GM19043 (cell line): Measurements from ENCODE around the gene HLCS.

Source experiments
- ATAC-seq: cut with Tn5 transposase; IDR thresholded peaks from one replicate; pipeline ENCODE4 v1.9.1; 2021; ENCODE audit warnings: low read depth; ENCODE audit not compliant: unreplicated experiment

HLCS gene

DNA sequence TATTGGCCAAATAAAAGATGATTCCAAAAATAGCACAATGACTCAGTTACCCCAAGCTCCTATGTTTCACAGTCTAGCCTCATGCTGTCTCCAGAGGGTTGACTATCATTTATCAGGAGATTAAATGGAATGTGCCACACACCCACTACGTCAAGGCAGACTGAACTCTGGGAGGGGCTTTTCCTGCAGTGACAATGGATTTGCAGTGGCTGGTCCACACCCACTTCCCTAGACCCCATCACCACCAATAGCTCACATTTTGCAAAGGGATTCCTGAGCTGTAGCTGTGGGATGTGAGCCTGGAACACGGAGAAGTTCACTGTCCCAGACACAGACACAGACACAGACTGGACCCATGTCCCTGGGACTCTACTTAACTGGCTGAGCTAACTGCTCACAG, 77.1 kb downstream of the HLCS start:
- ATAC-seq = no peak

DNA sequence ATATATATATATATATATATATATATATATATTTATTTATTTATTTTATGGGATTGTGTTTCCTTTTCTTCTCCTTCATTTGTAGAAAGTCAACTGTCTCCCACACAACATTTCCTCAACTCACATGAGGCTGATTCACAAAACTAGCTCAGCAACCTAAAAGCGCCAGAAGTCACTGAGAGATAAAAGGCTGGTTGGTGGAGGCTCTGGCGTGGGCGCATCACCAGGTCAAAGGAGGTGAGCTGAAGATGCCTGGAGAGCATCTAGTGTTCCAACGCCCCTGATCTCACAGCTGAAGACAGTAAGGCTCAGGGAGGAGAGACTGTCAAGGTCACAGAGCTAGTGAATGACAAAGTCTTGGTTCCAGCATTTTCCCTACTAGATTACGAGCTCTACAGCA, 78.0 kb downstream of the HLCS start:
- ATAC-seq = no peak

DNA sequence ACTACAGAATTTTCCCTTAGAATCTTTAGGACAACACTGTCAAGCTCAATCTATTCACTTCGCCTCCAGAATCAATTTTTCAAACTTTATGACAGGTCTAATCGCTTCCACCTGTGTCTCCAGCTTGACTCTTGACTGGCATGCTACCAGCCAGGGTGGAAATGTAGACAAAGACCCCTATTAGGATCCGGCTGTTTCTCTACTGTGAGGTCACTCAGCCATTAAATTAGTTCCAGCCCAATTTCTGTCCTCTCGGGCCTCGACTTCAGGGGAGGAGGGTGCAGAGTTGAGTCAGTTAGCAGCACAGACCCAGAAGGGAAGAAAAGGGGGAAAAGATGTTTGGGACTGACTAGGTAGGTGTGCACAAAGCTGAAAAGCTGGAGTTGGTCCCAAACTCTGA, 78.5 kb downstream of the HLCS start:
- no peak for ATAC-seq

DNA sequence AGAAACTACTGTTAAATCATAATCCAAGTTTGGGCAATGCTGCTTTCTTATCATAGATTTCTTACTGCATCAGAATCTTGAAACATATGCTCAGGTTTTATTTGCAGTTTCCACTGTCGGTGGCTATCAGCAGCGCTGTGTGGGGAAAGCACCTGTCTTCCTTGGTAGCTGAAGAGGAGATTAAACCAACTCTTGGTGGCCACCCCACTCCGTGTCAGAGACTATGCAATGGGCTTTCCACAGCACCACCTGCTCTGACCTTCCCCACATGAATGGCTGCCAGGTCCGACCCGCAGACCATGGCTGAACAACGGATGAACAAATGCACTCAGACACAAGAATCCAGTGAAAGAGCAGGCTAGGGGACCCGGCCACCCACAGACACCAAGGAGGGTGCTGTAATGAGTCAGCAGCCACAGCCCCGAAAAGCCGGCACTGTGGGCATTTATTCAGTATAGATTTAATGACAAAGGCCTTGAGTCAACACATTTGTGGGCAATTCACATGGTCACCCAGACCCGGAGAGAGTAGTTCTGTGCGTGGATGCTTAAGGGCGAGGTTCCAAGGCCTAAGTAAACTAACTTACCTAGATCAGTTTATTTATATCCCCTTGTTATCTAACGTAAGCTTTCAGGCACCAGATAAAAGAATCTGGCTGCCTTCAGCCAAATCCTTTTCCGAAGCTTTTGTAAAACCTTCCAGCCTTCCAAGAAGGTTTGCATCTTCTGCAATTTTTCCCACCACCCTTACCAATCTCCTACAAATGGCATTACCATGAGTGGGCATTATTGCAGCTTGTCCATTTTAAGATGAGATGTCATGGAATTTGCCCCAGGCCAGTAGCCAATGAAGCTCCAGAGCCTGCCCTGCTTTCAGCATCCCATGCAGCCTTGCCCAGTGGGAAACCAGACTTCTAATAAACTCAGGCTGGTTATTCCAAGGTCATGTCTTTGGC, 82.7 kb downstream of the HLCS start:
- ATAC-seq = no peak

DNA sequence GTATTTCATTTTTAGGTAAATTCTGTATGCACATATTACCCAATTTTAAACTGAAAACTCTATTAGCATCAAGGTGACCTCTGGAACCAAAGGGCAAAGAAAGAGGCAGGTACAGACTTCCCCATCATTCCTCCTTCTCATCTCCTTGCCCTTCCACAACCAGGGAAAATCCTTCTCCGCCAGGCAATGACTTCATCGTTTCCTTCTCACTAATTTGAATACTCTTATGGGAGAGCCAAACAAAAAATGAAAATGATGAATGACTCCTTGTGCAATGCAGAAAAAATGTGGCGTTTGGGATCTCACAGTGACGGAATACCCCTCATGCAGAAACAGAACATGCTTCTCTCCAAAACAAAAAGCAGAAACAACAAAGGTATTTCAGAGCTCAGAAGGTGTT, 83.7 kb downstream of the HLCS start:
- ATAC-seq = no peak

DNA sequence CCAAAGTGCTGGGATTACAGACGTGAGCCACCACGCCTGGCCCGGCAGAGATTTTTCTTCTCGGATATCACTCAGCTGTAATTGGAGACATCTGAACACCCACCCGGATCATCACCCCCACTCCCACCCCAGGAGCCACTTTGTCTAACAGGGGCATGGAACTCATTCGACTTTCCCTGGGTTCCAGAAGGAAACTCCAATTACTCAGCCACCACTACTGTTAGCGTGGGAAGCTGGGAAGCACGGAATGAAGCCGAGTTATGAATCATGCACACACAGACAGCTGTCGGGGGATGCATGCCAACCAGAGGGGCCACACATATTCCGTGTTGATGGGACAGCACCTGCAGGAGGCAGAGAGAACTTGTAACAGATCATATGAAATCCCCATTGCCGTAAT, 85.2 kb downstream of the HLCS start:
- no peak for ATAC-seq

DNA sequence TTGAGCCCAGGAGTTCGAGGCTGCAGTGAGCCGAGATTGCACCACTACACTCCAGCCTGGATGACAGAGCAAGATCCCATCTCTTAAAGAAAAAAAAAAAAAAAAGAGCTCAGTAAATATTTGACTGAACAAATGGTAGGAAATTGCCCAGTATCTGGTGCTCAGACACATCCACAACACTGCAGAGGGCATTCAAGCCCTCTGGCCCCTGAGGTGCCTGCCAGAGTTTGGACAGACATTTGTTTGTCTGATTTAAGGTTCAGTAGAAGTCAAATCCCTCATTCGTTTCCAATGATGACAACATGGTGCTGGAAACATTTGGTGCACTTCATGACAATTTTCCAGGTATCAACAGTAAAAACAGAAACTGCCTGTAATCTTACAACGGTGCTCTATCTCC, 86.6 kb downstream of the HLCS start:
- no peak for ATAC-seq

DNA sequence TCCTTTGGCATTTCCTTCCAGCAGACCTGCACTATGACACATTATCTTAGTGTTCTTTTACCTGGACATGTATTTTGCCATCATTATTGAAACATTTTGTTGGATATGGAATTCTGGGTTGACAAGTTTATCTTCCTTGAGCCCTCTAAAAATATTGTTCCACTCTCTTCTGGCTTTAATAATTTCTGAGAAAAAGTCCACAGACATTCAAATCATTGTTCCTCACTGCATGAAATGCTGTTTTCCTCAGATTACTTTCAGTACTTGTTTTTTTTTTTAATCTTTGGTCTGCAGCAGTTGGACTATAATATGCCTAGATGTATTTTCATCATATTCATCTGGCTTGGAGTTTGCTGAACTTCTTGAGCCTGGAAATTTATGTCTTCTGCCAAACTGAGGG, 88.7 kb downstream of the HLCS start:
- no peak for ATAC-seq

DNA sequence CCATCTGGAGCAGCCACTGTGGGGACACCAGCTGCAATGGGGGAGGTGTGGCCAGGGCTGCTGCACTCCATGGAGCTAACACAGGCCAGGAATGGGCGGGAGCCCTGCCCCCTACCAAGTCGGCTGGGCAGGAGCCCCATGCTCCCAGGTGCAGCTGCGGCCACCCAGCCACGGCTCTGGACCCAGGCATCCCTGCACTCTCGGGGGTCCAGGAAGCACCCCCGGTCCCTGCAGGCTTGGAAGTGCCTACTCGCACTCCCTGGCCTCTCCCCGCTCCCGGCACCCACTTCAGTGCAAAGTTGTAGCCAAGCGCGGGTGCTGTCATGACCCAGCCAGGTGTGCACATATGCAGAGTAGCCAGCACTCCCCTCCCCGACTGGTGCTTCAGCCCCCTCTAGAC, 91.8 kb downstream of the HLCS start:
- ATAC-seq = no peak

DNA sequence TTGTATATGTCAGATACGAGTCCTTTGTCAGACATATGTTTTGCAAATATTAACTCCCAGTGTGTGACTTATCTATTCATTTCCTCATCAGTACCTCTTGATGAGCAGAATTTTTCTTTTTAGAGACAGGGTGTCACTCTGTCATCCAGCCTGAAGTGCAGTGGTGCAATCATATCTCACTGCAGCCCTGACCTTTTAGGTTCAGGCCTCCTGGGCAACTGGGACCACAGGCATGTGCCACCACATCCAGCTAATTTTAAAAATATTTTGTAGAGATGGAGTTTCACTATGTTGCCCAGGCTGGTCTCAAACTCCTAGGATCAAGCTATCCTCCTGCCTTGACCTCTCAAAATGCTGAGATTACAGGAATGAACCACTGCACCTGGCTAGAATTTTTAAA, 93.0 kb downstream of the HLCS start:
- no peak for ATAC-seq

DNA sequence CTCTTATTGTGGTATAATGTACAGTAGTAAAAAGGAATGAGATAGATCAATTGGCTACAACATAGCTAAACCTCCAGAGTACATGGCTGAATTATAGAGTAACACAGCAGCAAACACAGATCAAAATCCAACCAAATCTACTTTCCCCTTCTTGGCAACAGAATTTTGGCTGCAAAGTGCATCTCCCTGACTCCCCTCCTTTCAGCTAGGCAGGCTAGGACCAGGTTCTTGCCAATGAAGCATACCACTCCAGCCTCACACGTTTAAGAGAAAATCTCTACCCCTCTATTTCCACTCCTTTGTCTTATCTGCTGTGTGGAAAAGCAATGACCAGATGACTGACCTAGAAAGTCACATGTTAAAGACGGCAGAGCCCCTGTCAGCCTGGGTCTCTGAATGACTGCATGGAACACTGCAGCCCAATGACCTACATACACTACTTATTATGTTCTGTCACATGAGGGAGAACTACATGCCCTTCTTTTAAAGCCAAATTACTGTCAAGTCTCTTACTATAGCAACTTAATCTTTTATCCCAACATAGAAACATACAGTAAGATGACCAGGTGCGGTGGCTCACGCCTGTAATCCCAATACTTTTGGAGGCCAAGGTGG, 99.1 kb downstream of the HLCS start:
- ATAC-seq = no peak

DNA sequence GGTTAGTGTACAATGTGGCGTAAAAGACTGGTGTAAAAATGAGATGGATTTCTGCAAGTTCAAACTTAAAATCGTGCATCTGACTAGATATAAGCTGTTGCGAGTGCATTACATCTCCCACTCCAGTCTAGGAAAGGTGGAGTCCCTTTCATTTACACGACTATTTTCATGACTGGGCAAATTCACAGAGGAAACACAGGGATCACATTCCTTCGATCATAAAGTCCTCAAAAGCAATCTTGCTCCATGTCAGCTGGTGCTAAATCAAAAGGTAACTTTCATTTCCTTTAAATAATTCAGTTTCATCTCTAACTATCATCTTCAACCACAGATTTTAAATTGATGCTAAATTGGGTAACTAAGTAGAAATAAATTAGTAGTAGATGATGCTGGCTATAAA, 100.0 kb downstream of the HLCS start:
- no peak for ATAC-seq

DNA sequence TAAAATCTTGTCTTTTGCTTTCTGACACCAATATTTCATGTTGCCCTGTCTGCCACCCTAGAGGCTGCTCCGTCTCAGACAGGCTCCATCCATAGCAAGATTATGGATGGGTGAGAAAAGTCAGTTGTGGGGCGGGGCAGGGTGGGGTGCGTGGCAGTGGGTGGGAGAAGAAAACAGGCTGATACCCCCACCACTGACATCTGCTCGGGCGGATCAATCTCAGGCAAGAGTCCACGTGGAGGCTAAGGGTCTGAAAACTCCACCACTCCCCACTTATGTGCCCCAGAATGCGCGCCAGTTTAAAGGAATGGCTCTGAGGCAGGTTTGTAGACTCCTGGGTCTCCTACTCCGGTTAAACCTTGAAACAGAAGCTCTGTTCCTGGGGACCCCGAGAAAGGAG, 101.5 kb downstream of the HLCS start:
- ATAC-seq = no peak

DNA sequence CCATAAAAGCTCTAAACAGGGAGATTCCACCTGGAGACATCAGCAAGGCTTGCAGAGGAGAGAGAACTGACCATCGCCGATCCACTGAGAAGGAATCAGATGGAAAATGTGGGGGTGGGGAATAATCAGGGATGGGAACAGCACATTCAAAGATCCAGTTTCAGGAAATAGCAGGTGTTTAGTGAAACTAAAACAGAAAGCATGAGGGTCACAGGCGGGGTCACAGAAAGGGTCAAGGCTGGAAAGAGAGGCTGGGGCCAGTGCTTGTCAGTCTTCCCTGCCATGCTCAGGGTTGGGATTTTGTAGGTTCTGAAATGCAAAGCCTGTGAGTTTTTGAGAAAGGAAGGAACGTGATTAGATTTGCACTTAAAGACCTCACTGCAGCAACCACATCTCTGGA, 103.2 kb downstream of the HLCS start:
- ATAC-seq = no peak

DNA sequence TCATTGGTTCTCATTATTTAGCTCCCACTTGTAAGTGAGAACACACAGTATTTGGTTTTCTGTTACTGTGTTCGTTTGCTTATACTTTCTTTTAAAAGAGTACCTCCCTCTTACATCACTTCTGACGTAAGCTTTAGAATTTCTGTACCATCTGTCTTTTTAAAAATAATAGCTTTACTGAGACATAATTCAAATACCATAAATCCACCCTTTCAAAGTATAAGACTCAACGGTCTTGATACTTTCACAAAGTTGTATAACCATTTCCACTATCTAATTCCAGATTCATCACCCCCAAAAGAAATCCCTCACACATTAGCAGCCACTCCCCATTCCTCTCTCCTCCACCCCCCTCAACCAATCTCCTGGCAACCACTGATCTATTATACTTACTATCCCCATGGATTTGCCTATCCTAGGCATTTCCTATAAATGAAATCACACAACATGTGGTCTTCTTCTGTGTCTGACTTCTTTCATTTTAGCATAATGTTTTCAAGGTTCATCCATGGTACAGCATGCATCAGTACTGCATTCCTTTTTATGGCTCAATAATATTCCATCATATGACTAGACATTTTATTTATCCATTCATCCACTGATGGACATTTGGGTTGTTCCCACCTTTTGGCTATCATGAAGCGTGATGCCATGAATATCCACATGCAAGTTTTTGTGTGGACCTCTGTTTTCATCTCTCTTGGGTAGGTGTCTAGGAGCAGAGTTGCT, 104.7 kb downstream of the HLCS start:
- ATAC-seq = no peak

DNA sequence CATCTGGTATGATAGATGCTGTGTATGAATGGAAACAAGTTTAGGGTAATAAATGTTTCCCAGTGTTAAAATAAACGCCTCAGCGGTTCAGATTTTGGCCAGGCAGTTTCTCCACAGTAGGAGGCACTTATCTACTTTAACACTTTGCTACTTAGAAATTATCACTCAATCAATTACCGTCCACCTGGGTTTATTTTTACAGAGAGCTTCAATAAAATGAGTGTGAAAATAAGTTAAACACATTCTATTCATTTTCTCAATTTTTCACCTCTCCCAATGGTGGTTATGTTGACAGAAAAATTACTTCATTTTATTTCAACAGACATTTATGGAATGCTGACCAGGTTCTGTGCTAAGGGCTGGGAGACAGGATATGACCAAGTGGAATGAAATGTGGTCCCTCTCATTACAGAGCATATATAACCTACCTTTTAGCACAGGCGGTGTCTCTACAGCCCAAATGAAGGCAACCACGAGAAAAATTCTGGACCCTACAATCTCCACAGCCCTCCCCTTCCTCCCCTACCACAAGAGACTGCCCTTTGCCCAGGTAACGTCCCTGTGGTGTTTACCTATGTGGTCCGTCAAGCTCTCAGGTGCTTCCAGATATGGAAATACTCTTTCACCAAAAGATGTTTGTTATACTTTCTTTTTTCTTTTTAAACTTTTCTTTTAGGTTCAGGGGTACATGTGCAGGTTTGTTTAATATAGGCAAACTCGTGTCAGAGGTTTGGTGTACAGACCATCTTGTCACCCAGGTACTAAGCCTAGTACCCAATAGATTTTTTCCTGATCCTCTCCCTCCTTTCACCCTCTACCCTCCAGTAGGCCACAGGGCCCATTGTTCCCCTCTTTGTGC, 105.5 kb downstream of the HLCS start:
- ATAC-seq = no peak

DNA sequence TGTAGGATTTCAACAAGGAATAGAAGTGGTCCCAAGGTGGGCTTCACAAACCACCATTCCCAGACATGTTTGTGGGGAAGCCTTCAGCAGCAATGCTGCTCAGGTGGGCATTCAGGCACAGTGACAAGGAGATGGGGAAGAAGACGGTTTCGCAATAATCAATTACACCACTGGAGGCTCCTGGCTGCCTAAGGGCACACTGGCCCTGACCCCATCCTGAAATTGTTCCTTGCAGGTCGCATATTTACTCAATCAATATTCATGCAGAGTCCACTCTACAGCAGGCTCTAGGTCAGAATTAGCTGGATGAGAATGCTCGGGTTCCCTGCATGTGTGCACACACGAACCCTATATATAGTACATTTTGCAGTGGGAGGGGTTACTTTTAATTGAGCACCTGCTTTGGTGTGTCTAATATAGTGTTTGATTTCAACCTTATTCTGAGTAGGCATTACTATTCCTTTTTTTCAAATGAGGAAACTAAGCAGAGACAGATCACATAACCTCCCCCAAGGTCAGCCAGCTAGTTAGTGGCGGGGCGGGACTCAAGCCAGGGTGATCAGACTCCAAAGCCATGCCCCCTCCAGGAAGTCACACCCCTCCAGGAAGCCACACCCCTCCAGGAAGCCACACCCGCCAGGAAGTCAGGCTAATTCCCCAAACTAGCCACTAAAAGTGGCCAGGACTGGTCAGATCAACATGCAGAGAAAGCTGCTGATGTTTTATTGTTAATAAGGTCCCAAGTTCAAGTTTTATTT, 106.5 kb downstream of the HLCS start:
- ATAC-seq = no peak

DNA sequence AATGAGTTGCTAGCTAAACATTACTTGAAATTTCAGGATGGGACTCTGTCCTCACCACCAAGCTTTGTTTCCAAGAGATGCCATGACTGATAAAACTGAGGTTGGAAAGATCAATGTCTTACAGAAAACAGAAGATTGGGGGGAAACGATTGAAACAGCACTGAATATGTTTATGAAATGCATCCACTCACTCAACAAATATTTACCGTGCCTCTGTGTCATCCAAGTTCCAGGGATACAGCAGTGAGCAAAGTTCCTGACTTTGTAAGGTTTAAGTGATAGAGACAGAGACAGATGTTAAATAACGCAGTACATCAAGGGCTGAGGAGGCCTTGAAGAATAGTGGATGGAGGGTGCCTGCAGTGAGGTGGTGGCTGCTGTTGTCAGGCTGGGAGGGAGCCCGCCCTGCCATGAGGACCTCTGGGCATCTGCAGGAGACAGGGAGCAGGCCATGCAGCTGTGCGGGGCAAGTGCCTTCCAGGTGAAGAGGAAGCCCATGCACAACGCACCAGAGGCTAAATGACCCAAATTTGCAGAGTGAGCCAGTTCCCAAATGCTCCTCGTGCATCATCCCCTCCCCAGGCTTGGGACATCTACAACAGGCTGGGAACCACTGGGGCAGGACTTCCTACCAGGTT, 108.0 kb downstream of the HLCS start:
- no peak for ATAC-seq

DNA sequence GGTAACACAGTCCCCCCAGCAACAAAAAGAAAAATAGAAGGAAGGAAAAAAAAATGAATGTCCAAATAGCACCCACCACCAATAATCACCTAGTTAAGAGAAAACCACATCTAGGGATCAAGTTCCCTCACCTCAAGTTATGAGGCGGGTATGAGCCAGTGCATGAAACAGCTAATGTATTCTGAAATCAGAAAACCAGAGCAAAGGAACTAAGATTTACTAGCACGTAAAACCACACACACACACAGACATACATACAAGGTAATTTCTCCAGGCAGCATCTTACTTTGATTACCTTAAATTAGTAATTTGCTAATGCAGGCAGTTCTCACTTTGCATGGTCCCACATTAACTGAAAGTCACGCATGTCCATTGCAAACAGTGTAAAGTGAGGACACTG, 109.8 kb downstream of the HLCS start:
- ATAC-seq = no peak
